ENCODE measurements around the gene HELT. TPM values are rescaled to one million over a fixed set of nuclear protein-coding genes. Genes with fewer than 3 reads are reported as not detected.

HELT gene
- total and polyA plus RNA-seq, 4 donors = not detected

DNA sequence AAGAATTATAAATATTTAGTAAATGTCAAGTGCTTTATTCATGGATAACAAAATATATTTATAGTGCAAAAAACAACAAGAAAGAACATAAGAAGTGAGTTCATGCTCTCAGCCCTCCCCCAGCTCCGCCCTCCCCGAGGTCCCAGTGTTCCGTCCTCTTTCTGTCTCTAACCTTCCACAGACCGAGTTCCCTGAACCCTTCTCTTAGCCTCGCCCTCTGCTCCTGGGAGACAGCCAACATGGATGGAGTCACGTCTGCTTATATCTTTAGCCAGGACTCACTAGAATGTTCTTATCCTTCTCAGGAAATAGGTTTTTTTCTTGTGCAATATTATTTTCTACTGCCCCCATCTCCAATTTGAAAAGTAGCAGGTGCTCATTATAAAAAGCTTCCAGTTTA is 40.1 kb upstream of the HELT start:
- Histone ChIP-seq H3K4me1 (ENCODE audit: control insufficient read depth in 4 of 4, insufficient read depth in 4 of 4, low read length in 3 of 4) (no peaks in the 10 kb centered on the region), H3K9ac (ENCODE audit: low read depth in 1 of 2, low read length in 2 of 2) (no peak overlapping the region), H3K27ac (ENCODE audit: low read depth in 1 of 2, low read length in 2 of 2) (no peak overlapping the region), H3K36me3 (ENCODE audit: control insufficient read depth in 4 of 4, insufficient read depth in 3 of 4, low read depth in 1 of 4, low read length in 3 of 4) (no peaks in the 10 kb centered on the region), H3K27me3 (ENCODE audit: control insufficient read depth in 4 of 4, insufficient read depth in 4 of 4, low read length in 3 of 4) (no peaks in the 10 kb centered on the region), H3K9me3 (ENCODE audit: control insufficient read depth in 4 of 4, low read length in 3 of 4) (no peaks in the 10 kb centered on the region), H3K4me3 (ENCODE audit: low read depth in 1 of 3, low read length in 3 of 3) (no peak overlapping the region)
- no peak for TF ChIP-seq EGR1 (IDR thresholded peaks at IDR 0.05; ENCODE audit: low read depth in 2 of 2)
- TF ChIP-seq RAD21 (IDR thresholded peaks at IDR 0.05) = peak; percentile 39 to 43
- TF ChIP-seq, protein P1, sequence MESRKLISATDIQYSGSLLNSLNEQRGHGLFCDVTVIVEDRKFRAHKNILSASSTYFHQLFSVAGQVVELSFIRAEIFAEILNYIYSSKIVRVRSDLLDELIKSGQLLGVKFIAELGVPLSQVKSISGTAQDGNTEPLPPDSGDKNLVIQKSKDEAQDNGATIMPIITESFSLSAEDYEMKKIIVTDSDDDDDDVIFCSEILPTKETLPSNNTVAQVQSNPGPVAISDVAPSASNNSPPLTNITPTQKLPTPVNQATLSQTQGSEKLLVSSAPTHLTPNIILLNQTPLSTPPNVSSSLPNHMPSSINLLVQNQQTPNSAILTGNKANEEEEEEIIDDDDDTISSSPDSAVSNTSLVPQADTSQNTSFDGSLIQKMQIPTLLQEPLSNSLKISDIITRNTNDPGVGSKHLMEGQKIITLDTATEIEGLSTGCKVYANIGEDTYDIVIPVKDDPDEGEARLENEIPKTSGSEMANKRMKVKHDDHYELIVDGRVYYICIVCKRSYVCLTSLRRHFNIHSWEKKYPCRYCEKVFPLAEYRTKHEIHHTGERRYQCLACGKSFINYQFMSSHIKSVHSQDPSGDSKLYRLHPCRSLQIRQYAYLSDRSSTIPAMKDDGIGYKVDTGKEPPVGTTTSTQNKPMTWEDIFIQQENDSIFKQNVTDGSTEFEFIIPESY (IDR thresholded peaks at IDR 0.05) = no peak
- peak; percentile 27 for TF ChIP-seq NR2F2 (IDR thresholded peaks at IDR 0.05)
- no peak for TF ChIP-seq SP1 (IDR thresholded peaks at IDR 0.05)
- peak; percentile 26 for TF ChIP-seq YY1 (IDR thresholded peaks at IDR 0.05)
- TF ChIP-seq HNF4A (conservative IDR thresholded peaks at IDR 0.05) = peak; percentile 18 to 22
- TF ChIP-seq GABPA (IDR thresholded peaks at IDR 0.05 in 1 of 2, conservative IDR thresholded peaks at IDR 0.05 in 1 of 2) = no peak
- TF ChIP-seq RXRA (IDR thresholded peaks at IDR 0.05) = peak; percentile 58 to 74
- 24% methylated on average over 6 of the region's 6 CpGs for WGBS
- no peak for DNase-seq (ENCODE audit: low spot score)

DNA sequence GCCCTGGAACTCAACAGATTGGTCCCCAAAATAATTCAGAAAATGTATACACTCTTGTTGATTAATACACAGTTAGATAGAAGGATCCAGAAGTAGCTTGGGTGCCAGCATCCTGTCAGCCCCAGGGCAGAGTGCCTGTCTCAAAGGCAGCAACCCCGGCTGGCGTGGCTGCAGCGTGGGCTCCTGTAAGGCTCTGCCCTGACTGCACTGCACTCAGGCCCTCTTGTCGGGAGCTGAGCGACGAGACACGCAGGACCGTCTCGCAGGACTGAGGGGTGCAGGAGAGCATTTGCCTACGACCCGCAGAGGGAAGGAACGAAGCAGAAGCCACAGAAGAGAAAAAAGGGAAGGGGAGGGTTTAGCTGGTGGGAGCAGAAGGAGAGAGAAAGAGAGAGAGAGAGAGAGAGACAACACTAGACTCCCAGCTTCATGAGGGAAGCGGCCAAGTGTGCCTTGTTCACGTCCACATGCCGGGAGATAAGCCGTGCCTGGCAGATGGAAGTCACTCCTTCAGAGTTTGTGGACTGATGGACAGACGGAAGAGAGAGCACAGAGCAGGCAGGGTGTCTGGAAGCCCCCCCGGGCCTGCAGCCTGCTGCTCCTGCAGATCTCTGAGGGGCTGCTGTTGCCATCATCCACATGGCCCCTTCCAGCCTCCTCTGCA is 38.7 kb upstream of the HELT start:
- DNase-seq (ENCODE audit: low spot score) = no peak
- H3K4me1 ChIP-seq (ENCODE audit: control insufficient read depth in 4 of 4, insufficient read depth in 4 of 4, low read length in 3 of 4) = peaks cover 0 to 4% (median 4%) of the 10 kb centered on the region in 4 donors
- H3K27me3 ChIP-seq (ENCODE audit: control insufficient read depth in 4 of 4, insufficient read depth in 4 of 4, low read length in 3 of 4) = no peaks in the 10 kb centered on the region
- no peak overlapping the region for H3K4me3 ChIP-seq (ENCODE audit: low read depth in 1 of 3, low read length in 3 of 3)
- H3K9me3 ChIP-seq (ENCODE audit: control insufficient read depth in 4 of 4, low read length in 3 of 4) = no peaks in the 10 kb centered on the region
- TF ChIP-seq GABPA (IDR thresholded peaks at IDR 0.05 in 1 of 2, conservative IDR thresholded peaks at IDR 0.05 in 1 of 2) = no peak
- no peak for TF ChIP-seq HNF4G (IDR thresholded peaks at IDR 0.05)
- TF ChIP-seq, protein P2, sequence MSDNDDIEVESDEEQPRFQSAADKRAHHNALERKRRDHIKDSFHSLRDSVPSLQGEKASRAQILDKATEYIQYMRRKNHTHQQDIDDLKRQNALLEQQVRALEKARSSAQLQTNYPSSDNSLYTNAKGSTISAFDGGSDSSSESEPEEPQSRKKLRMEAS (IDR thresholded peaks at IDR 0.05) = no peak
- TF ChIP-seq, protein P3, sequence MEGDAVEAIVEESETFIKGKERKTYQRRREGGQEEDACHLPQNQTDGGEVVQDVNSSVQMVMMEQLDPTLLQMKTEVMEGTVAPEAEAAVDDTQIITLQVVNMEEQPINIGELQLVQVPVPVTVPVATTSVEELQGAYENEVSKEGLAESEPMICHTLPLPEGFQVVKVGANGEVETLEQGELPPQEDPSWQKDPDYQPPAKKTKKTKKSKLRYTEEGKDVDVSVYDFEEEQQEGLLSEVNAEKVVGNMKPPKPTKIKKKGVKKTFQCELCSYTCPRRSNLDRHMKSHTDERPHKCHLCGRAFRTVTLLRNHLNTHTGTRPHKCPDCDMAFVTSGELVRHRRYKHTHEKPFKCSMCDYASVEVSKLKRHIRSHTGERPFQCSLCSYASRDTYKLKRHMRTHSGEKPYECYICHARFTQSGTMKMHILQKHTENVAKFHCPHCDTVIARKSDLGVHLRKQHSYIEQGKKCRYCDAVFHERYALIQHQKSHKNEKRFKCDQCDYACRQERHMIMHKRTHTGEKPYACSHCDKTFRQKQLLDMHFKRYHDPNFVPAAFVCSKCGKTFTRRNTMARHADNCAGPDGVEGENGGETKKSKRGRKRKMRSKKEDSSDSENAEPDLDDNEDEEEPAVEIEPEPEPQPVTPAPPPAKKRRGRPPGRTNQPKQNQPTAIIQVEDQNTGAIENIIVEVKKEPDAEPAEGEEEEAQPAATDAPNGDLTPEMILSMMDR (IDR thresholded peaks at IDR 0.05; ENCODE audit: low read depth, low read length, missing input control) = no peak
- TF ChIP-seq JUND (IDR thresholded peaks at IDR 0.05) = no peak
- TF ChIP-seq RAD21 (IDR thresholded peaks at IDR 0.05) = no peak
- H3K27ac ChIP-seq (ENCODE audit: low read depth in 1 of 2, low read length in 2 of 2) = no peak overlapping the region
- no peaks in the 10 kb centered on the region for H3K36me3 ChIP-seq (ENCODE audit: control insufficient read depth in 4 of 4, insufficient read depth in 3 of 4, low read depth in 1 of 4, low read length in 3 of 4)
- 83% methylated on average over 18 of the region's 18 CpGs for WGBS
- no peak overlapping the region for H3K9ac ChIP-seq (ENCODE audit: low read depth in 1 of 2, low read length in 2 of 2)

DNA sequence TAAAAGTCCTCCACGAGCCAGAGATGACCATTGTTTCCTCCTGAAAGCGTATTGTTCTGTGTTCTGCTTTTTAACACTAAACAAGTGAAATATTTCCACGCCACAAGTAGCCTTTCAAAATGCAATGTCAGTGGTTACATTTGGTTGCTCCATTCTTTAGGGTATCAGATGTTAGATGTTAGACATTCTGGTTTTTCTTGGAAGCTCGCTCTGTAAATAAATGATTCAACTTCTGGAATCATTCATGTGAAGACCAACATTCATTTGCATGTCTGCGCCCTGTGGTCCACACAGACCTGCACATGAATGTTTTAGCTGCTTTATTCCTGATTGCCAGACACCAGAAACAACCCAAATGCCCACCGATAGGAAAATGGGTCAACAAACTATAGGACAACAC is 38.0 kb upstream of the HELT start:
- H3K4me1 ChIP-seq (ENCODE audit: control insufficient read depth in 4 of 4, insufficient read depth in 4 of 4, low read length in 3 of 4) = peaks cover 0 to 4% (median 4%) of the 10 kb centered on the region in 4 donors
- WGBS = 89% methylated on average over 6 of the region's 6 CpGs
- H3K9ac ChIP-seq (ENCODE audit: low read depth in 1 of 2, low read length in 2 of 2) = no peak overlapping the region
- TF ChIP-seq HNF4G (IDR thresholded peaks at IDR 0.05) = no peak
- H3K36me3 ChIP-seq (ENCODE audit: control insufficient read depth in 4 of 4, insufficient read depth in 3 of 4, low read depth in 1 of 4, low read length in 3 of 4) = no peaks in the 10 kb centered on the region
- no peak overlapping the region for H3K4me3 ChIP-seq (ENCODE audit: low read depth in 1 of 3, low read length in 3 of 3)
- no peaks in the 10 kb centered on the region for H3K9me3 ChIP-seq (ENCODE audit: control insufficient read depth in 4 of 4, low read length in 3 of 4)
- no peaks in the 10 kb centered on the region for H3K27me3 ChIP-seq (ENCODE audit: control insufficient read depth in 4 of 4, insufficient read depth in 4 of 4, low read length in 3 of 4)
- no peak overlapping the region for H3K27ac ChIP-seq (ENCODE audit: low read depth in 1 of 2, low read length in 2 of 2)
- DNase-seq (ENCODE audit: low spot score) = no peak
